K562 (cell line): ENCODE results near the gene CNFN. TPM values are rescaled to one million over a fixed set of nuclear protein-coding genes. Genes with fewer than 3 reads are reported as not detected.

Experiments used
- BACH1 ChIP-seq: fragments of 200-800 bp; sonication (Bioruptor generic); IDR thresholded peaks from 2 replicates; pipeline ENCODE4 v1.6.1; 2016; ENCODE audit warnings: missing genetic modification characterization, missing compliant biosample characterization
- BRD9 ChIP-seq: fragments of 450-650 bp; IDR thresholded peaks from 2 replicates; pipeline ENCODE4 v1.6.1; 2018; ENCODE audit warnings: low read depth; ENCODE audit not compliant: partially characterized antibody
- CXXC5 ChIP-seq: fragments of 250-450 bp; sonication (Bioruptor Pico); IDR thresholded peaks from 2 replicates; pipeline ENCODE4 v1.8.0; 2022; ENCODE audit warnings: inconsistent platforms, mild to moderate bottlenecking, moderate library complexity
- EGR1 ChIP-seq: fragments of 450-650 bp; conservative IDR thresholded peaks from 2 replicates; pipeline ENCODE4 v1.6.1; 2017; ENCODE audit warnings: mild to moderate bottlenecking
- GTF2F1 ChIP-seq: IDR thresholded peaks from 2 replicates; pipeline ENCODE4 v1.6.1; 2011; ENCODE audit warnings: low read depth, low read length, improper control_type of control experiment
- L3MBTL2 ChIP-seq: fragments of 450-650 bp; IDR thresholded peaks from 2 replicates; pipeline ENCODE4 v1.6.1; 2016; ENCODE audit warnings: mild to moderate bottlenecking, moderate library complexity
- MTA3 ChIP-seq: fragments of 450-650 bp; formaldehyde crosslinking; IDR thresholded peaks from 2 replicates; pipeline ENCODE4 v1.6.1; 2017; ENCODE audit warnings: mild to moderate bottlenecking, borderline replicate concordance
- PHB ChIP-seq: fragments of 250-450 bp; sonication (Bioruptor Pico); IDR thresholded peaks from 2 replicates; pipeline ENCODE4 v1.5.0; 2021
- POLR2G ChIP-seq: fragments of 200-400 bp; formaldehyde crosslinking; IDR thresholded peaks from 2 replicates; pipeline ENCODE4 v1.6.1; 2017; ENCODE audit warnings: low read depth, mild to moderate bottlenecking, antibody characterized with exemption, low read length, moderate library complexity
- YBX1 ChIP-seq: fragments of 450-650 bp; IDR thresholded peaks from 2 replicates; pipeline ENCODE4 v1.7.1; 2016; ENCODE audit warnings: mild to moderate bottlenecking
- YY1 ChIP-seq, 3 experiments: IDR thresholded peaks; 2 replicates each; pipeline ENCODE4 v1.6.1; 2011; ENCODE audit warnings: low read length in 2 of 3, mild to moderate bottlenecking in 2 of 3, moderate library complexity in 2 of 3, borderline replicate concordance in 1 of 3, control low read depth in 1 of 3, low read depth in 1 of 3; ENCODE audit not compliant: insufficient read depth in 3 of 3, insufficient replicate concordance in 2 of 3, control insufficient read depth in 1 of 3, insufficient read length in 1 of 3; ENCODE audit errors: extremely low read depth in 1 of 3
- ZNF41 ChIP-seq: fragments of 250-450 bp; sonication (Bioruptor Pico); conservative IDR thresholded peaks from 2 replicates; pipeline ENCODE4 v1.4.0; 2020; ENCODE audit warnings: mild to moderate bottlenecking
- ZNF717 ChIP-seq: fragments of 250-450 bp; sonication (Bioruptor Pico); IDR thresholded peaks from 2 replicates; pipeline ENCODE4 v1.5.0; 2021
- polyA plus RNA-seq, 8 experiments: library from polyadenylated mRNA; depleted of rRNA in 4 of 8; stranded (reverse) in 5 of 8; unstranded in 3 of 8; fragments of >200 nt; fragmentation: Nextera tagmentation in 2 of 8; fragmentation: Illumina TruSeq in 1 of 8; extraction: Ambion mirVana in 2 of 8; extraction: Trizol in 1 of 8; gene quantifications; 2 replicates each; pipeline versions ENCODE4 v1.2.1 to v1.2.3, GENCODE V29; 2011 to 2014; ENCODE audit warnings: inconsistent platforms in 1 of 8, missing spikeins in 1 of 8
- total RNA-seq, 7 experiments: library from RNA; depleted of rRNA in 6 of 7; stranded (reverse); fragments of >200 nt in 6 of 7; fragmentation: Illumina TruSeq in 2 of 7; extraction: Trizol in 2 of 7; gene quantifications; 2 replicates each; pipeline versions ENCODE4 v1.2.1 to v1.2.3, GENCODE V29; 2011 to 2021; ENCODE audit warnings: low replicate concordance in 1 of 7
- TF ChIP-seq, protein P1 (sequence below): fragments of 450-650 bp; IDR thresholded peaks from 2 replicates; pipeline ENCODE4 v1.6.1; 2016; ENCODE audit warnings: mild to moderate bottlenecking, moderate library complexity
- TF ChIP-seq, protein P2 (sequence below), 2 experiments: fragments of 250-450 bp in 1 of 2; fragments of 450-650 bp in 1 of 2; sonication (Bioruptor Pico) in 1 of 2; IDR thresholded peaks; 2 replicates each; pipeline versions ENCODE4 v1.6.1 to v1.8.0; 2016 to 2021; ENCODE audit warnings: mild to moderate bottlenecking in 2 of 2, moderate library complexity in 2 of 2, missing compliant biosample characterization in 1 of 2, missing genetic modification characterization in 1 of 2
- TF ChIP-seq, protein P3 (sequence below): sonication (generic); formaldehyde crosslinking; IDR thresholded peaks from 2 replicates; pipeline ENCODE4 v1.8.0; 2022; ENCODE audit warnings: missing genetic modification reagents, mild to moderate bottlenecking, moderate library complexity, borderline replicate concordance

Gene CNFN
- total and polyA plus RNA-seq, 9 of the 15 experiments (the other 6 are each of a cell fraction or from before 2014, with no cell fraction given) = 0.18 to 0.52 (median 0.27) TPM; not detected in 5

GRCh38 chr19:42424345-42424707 lies 34.2 kb upstream of the CNFN start (continued):
- TF ChIP-seq, protein P1, sequence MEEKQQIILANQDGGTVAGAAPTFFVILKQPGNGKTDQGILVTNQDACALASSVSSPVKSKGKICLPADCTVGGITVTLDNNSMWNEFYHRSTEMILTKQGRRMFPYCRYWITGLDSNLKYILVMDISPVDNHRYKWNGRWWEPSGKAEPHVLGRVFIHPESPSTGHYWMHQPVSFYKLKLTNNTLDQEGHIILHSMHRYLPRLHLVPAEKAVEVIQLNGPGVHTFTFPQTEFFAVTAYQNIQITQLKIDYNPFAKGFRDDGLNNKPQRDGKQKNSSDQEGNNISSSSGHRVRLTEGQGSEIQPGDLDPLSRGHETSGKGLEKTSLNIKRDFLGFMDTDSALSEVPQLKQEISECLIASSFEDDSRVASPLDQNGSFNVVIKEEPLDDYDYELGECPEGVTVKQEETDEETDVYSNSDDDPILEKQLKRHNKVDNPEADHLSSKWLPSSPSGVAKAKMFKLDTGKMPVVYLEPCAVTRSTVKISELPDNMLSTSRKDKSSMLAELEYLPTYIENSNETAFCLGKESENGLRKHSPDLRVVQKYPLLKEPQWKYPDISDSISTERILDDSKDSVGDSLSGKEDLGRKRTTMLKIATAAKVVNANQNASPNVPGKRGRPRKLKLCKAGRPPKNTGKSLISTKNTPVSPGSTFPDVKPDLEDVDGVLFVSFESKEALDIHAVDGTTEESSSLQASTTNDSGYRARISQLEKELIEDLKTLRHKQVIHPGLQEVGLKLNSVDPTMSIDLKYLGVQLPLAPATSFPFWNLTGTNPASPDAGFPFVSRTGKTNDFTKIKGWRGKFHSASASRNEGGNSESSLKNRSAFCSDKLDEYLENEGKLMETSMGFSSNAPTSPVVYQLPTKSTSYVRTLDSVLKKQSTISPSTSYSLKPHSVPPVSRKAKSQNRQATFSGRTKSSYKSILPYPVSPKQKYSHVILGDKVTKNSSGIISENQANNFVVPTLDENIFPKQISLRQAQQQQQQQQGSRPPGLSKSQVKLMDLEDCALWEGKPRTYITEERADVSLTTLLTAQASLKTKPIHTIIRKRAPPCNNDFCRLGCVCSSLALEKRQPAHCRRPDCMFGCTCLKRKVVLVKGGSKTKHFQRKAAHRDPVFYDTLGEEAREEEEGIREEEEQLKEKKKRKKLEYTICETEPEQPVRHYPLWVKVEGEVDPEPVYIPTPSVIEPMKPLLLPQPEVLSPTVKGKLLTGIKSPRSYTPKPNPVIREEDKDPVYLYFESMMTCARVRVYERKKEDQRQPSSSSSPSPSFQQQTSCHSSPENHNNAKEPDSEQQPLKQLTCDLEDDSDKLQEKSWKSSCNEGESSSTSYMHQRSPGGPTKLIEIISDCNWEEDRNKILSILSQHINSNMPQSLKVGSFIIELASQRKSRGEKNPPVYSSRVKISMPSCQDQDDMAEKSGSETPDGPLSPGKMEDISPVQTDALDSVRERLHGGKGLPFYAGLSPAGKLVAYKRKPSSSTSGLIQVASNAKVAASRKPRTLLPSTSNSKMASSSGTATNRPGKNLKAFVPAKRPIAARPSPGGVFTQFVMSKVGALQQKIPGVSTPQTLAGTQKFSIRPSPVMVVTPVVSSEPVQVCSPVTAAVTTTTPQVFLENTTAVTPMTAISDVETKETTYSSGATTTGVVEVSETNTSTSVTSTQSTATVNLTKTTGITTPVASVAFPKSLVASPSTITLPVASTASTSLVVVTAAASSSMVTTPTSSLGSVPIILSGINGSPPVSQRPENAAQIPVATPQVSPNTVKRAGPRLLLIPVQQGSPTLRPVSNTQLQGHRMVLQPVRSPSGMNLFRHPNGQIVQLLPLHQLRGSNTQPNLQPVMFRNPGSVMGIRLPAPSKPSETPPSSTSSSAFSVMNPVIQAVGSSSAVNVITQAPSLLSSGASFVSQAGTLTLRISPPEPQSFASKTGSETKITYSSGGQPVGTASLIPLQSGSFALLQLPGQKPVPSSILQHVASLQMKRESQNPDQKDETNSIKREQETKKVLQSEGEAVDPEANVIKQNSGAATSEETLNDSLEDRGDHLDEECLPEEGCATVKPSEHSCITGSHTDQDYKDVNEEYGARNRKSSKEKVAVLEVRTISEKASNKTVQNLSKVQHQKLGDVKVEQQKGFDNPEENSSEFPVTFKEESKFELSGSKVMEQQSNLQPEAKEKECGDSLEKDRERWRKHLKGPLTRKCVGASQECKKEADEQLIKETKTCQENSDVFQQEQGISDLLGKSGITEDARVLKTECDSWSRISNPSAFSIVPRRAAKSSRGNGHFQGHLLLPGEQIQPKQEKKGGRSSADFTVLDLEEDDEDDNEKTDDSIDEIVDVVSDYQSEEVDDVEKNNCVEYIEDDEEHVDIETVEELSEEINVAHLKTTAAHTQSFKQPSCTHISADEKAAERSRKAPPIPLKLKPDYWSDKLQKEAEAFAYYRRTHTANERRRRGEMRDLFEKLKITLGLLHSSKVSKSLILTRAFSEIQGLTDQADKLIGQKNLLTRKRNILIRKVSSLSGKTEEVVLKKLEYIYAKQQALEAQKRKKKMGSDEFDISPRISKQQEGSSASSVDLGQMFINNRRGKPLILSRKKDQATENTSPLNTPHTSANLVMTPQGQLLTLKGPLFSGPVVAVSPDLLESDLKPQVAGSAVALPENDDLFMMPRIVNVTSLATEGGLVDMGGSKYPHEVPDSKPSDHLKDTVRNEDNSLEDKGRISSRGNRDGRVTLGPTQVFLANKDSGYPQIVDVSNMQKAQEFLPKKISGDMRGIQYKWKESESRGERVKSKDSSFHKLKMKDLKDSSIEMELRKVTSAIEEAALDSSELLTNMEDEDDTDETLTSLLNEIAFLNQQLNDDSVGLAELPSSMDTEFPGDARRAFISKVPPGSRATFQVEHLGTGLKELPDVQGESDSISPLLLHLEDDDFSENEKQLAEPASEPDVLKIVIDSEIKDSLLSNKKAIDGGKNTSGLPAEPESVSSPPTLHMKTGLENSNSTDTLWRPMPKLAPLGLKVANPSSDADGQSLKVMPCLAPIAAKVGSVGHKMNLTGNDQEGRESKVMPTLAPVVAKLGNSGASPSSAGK = peak; percentile 49; the same call in 1 of the 2 replicates
- TF ChIP-seq YY1 (IDR thresholded peaks at IDR 0.05; ENCODE audit: borderline replicate concordance in 1 of 3, control insufficient read depth in 1 of 3, extremely low read depth in 1 of 3, insufficient read depth in 3 of 3, insufficient read length in 1 of 3, insufficient replicate concordance in 2 of 3, low read depth in 1 of 3, low read length in 2 of 3) (peak in 1 of 3 experiments; percentile 45), ZNF41 (CRISPR knock-in tag) (no peak), L3MBTL2 (peak; percentile 56; the same call in 1 of the 2 replicates), GTF2F1 (0 out of 2 replicates have a peak, but pooled peaks have one; percentile 6), MTA3 (0 out of 2 replicates have a peak, but pooled peaks have one; percentile 29), POLR2G (0 out of 2 replicates have a peak, but pooled peaks have one; percentile 19), BACH1 (tag) (no peak), CXXC5 (CRISPR knock-in tag) (peak; percentile 16; the same call in 1 of the 2 replicates), BRD9 (no peak), PHB (no peak), ZNF717 (CRISPR knock-in tag) (no peak), YBX1 (no peak), EGR1 (no peak)
- TF ChIP-seq, protein P2, sequence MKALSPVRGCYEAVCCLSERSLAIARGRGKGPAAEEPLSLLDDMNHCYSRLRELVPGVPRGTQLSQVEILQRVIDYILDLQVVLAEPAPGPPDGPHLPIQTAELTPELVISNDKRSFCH (CRISPR knock-in tag; IDR thresholded peaks at IDR 0.05) = no peak
- TF ChIP-seq, protein P2 (tag; IDR thresholded peaks at IDR 0.05) = 0 out of 2 replicates have a peak, but pooled peaks have one; percentile 12
- TF ChIP-seq, protein P3, sequence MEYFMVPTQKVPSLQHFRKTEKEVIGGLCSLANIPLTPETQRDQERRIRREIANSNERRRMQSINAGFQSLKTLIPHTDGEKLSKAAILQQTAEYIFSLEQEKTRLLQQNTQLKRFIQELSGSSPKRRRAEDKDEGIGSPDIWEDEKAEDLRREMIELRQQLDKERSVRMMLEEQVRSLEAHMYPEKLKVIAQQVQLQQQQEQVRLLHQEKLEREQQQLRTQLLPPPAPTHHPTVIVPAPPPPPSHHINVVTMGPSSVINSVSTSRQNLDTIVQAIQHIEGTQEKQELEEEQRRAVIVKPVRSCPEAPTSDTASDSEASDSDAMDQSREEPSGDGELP (CRISPR knock-in tag) = peak; percentile 19; the same call in 1 of the 2 replicates
